ENCODE measurements around the gene KCNAB1. TPM values are rescaled to one million over a fixed set of nuclear protein-coding genes. Genes with fewer than 3 reads are reported as not detected.

KCNAB1 gene
- total and polyA plus RNA-seq, 2 experiments from 2014 or later = 0.80 to 1.4 TPM

- Histone ChIP-seq H3K9me2 (replicated peaks; ENCODE audit: insufficient read depth) (no peaks in the 10 kb centered on the region), H3K79me2 (no peaks in the 10 kb centered on the region), H3K27ac (no peak overlapping the region), H3K4me3 (no peak overlapping the region), H3K36me3 (replicated peaks; ENCODE audit: insufficient read depth, low read depth) (no peaks in the 10 kb centered on the region), H3K27me3 (no peaks in the 10 kb centered on the region), H3K4me1 (ENCODE audit: insufficient read depth) (no peaks in the 10 kb centered on the region), H3K9me3 (ENCODE audit: low read depth) (no peaks in the 10 kb centered on the region), H2AFZ (no peak overlapping the region), H3K4me2 (no peak overlapping the region), H4K20me1 (ENCODE audit: insufficient read depth, poor library complexity, severe bottlenecking) (no peaks in the 10 kb centered on the region)
- WGBS (ENCODE audit: low lambda C conversion rate, missing lambda C conversion rate) = 84% methylated on average over 5 of the region's 5 CpGs
- DNase-seq (ENCODE audit: low spot score) = no peak
- TF ChIP-seq EZH2 (IDR thresholded peaks at IDR 0.05; ENCODE audit: borderline replicate concordance) (no peak), CTCF (IDR thresholded peaks at IDR 0.05; ENCODE audit: poor library complexity) (no peak), EZH2phosphoT487 (IDR thresholded peaks at IDR 0.05; ENCODE audit: low read depth, severe bottlenecking, unreplicated experiment) (no peak)
These were observed 139.5 kb downstream of the KCNAB1 start for GRCh38 chr3:156259896-156260295.

GRCh38 chr3:156260331-156260730 is 140.0 kb downstream of the KCNAB1 start:
- H3K4me2 ChIP-seq = no peak overlapping the region
- H3K9me2 ChIP-seq (replicated peaks; ENCODE audit: insufficient read depth) = no peaks in the 10 kb centered on the region
- TF ChIP-seq EZH2phosphoT487 (IDR thresholded peaks at IDR 0.05; ENCODE audit: low read depth, severe bottlenecking, unreplicated experiment) = no peak
- H3K4me3 ChIP-seq = no peak overlapping the region
- no peak for DNase-seq (ENCODE audit: low spot score)
- H3K27ac ChIP-seq = no peak overlapping the region
- H3K27me3 ChIP-seq = no peaks in the 10 kb centered on the region
- H3K79me2 ChIP-seq = no peaks in the 10 kb centered on the region
- no peaks in the 10 kb centered on the region for H3K4me1 ChIP-seq (ENCODE audit: insufficient read depth)
- H3K36me3 ChIP-seq (replicated peaks; ENCODE audit: insufficient read depth, low read depth) = no peaks in the 10 kb centered on the region
- no peaks in the 10 kb centered on the region for H4K20me1 ChIP-seq (ENCODE audit: insufficient read depth, poor library complexity, severe bottlenecking)
- WGBS (ENCODE audit: low lambda C conversion rate, missing lambda C conversion rate) = 73% methylated on average over 1 of the region's 1 CpG
- no peak overlapping the region for H2AFZ ChIP-seq
- no peaks in the 10 kb centered on the region for H3K9me3 ChIP-seq (ENCODE audit: low read depth)

- H2AFZ ChIP-seq = no peak overlapping the region
- TF ChIP-seq EZH2 (IDR thresholded peaks at IDR 0.05; ENCODE audit: borderline replicate concordance) (no peak), EZH2phosphoT487 (IDR thresholded peaks at IDR 0.05; ENCODE audit: low read depth, severe bottlenecking, unreplicated experiment) (no peak), CTCF (IDR thresholded peaks at IDR 0.05; ENCODE audit: poor library complexity) (no peak)
- no peaks in the 10 kb centered on the region for H3K4me1 ChIP-seq (ENCODE audit: insufficient read depth)
- WGBS (ENCODE audit: low lambda C conversion rate, missing lambda C conversion rate) = 91% methylated on average over 1 of the region's 1 CpG
- no peak overlapping the region for H3K27ac ChIP-seq
- H3K79me2 ChIP-seq = no peaks in the 10 kb centered on the region
- H3K36me3 ChIP-seq (replicated peaks; ENCODE audit: insufficient read depth, low read depth) = no peaks in the 10 kb centered on the region
- H3K27me3 ChIP-seq = no peaks in the 10 kb centered on the region
- H3K4me2 ChIP-seq = no peak overlapping the region
- no peaks in the 10 kb centered on the region for H3K9me2 ChIP-seq (replicated peaks; ENCODE audit: insufficient read depth)
- H3K9me3 ChIP-seq (ENCODE audit: low read depth) = no peaks in the 10 kb centered on the region
- no peak for DNase-seq (ENCODE audit: low spot score)
- H3K4me3 ChIP-seq = no peak overlapping the region
- no peaks in the 10 kb centered on the region for H4K20me1 ChIP-seq (ENCODE audit: insufficient read depth, poor library complexity, severe bottlenecking)
These were observed 144.4 kb downstream of the KCNAB1 start for GRCh38 chr3:156264771-156265170.

GRCh38 chr3:156271508-156271907 is 151.1 kb downstream of the KCNAB1 start:
- Histone ChIP-seq H2AFZ (no peak overlapping the region), H3K4me1 (ENCODE audit: insufficient read depth) (no peaks in the 10 kb centered on the region), H3K79me2 (no peaks in the 10 kb centered on the region), H3K4me2 (no peak overlapping the region), H3K27ac (no peak overlapping the region), H3K27me3 (no peaks in the 10 kb centered on the region), H3K36me3 (replicated peaks; ENCODE audit: insufficient read depth, low read depth) (no peaks in the 10 kb centered on the region), H3K9me3 (ENCODE audit: low read depth) (no peaks in the 10 kb centered on the region), H4K20me1 (ENCODE audit: insufficient read depth, poor library complexity, severe bottlenecking) (no peaks in the 10 kb centered on the region), H3K4me3 (no peak overlapping the region), H3K9me2 (replicated peaks; ENCODE audit: insufficient read depth) (no peaks in the 10 kb centered on the region)
- 97% methylated on average over 3 of the region's 3 CpGs for WGBS (ENCODE audit: low lambda C conversion rate, missing lambda C conversion rate)
- DNase-seq (ENCODE audit: low spot score) = no peak
- TF ChIP-seq CTCF (IDR thresholded peaks at IDR 0.05; ENCODE audit: poor library complexity) = no peak
- no peak for TF ChIP-seq EZH2 (IDR thresholded peaks at IDR 0.05; ENCODE audit: borderline replicate concordance)
- no peak for TF ChIP-seq EZH2phosphoT487 (IDR thresholded peaks at IDR 0.05; ENCODE audit: low read depth, severe bottlenecking, unreplicated experiment)

Data from hepatocyte (in vitro differentiated cells).